ENCODE data around the gene NTNG2. TPM values are rescaled to one million over a fixed set of nuclear protein-coding genes. Genes with fewer than 3 reads are reported as not detected.

Gene NTNG2
- total and polyA plus RNA-seq, 10 of the 15 experiments (the other 5 are each of a cell fraction or from before 2014, with no cell fraction given): 0.37 to 0.79 (median 0.45) TPM; not detected in 6

DNA sequence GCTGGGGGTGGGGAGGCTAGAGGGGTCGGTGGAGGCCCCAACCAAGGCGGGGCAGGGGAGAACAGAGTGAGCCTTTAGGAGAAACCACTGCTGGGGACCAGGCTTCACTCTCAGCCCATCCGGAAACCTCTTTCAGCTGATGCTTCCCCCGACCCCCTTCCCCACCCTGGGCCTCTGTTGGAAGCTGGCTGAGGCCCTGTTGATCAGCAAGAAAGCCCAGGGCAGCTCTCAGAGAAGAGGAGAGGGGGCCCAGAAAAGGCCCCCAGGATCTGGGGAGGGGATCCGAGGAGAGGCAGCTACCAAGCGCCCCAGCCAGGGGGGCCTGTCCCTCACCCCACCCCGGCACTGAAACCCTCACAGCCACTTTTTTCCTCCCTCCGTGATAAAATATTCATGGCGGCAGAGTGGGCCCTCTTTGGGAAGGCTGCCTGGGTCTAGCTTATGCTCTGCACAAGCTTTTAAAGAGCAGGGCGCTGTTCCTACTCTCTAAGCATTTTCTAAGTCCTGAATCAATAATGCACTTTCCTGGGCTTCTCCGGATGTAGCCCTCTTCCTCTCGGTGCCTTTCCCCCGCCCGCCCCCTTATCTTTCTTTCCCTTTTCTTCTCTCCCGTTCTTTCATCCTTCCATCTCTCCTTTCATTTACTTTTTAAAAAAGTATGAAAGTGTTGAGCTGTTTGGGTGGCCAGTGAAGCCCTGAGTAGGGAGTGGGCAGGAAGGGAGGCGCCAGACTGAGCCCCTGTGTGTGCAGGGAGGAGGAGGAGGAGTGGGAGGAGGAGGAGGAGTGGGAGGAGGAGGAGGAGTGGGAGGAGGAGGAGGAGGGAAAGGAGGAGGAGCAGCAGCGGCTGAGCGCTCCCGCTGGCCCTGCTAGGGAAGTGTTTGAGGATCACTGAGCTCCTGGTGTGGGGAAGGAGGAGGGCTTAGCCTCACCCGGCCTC lies 23.5 kb downstream of the NTNG2 start:
- FAIRE-seq: no peak
- Histone ChIP-seq H2AFZ (ENCODE audit: control insufficient read depth, low read depth, low read length) (no peak overlapping the region), H3K79me2 (ENCODE audit: control insufficient read depth, insufficient read depth, low read length) (no peaks in the 10 kb centered on the region), H3K9me3 (replicated peaks; ENCODE audit: control insufficient read depth, insufficient read depth, low read length) (no peaks in the 10 kb centered on the region), H3K4me3 (no peak overlapping the region), H4K20me1 (ENCODE audit: control insufficient read depth, insufficient read depth) (no peaks in the 10 kb centered on the region), H3K4me2 (ENCODE audit: control insufficient read depth, insufficient read depth) (no peak overlapping the region), H3K36me3 (ENCODE audit: control insufficient read depth in 2 of 2, insufficient read depth in 2 of 2, low read length in 1 of 2) (no peaks in the 10 kb centered on the region), H3K4me1 (ENCODE audit: control insufficient read depth, insufficient read depth, low read length) (peaks cover 4% of the 10 kb centered on the region), H3K27ac (ENCODE audit: control insufficient read depth, insufficient read depth) (no peak overlapping the region), H3K27me3 (replicated peaks in 1 of 2; ENCODE audit: control insufficient read depth in 2 of 2, insufficient read depth in 2 of 2, low read length in 1 of 2) (no peaks in the 10 kb centered on the region; a peak in 1 of 4 replicates), H3K9ac (ENCODE audit: control insufficient read depth, insufficient read depth, low read length) (no peak overlapping the region)
- TF ChIP-seq GATAD2B (conservative IDR thresholded peaks at IDR 0.05; ENCODE audit: low read depth): no peak
- TF ChIP-seq TBL1XR1 (IDR thresholded peaks at IDR 0.05; ENCODE audit: low read depth, low read length): no peak
- TF ChIP-seq POLR2A (IDR thresholded peaks at IDR 0.05; ENCODE audit: low read depth, low read length): no peak
- TF ChIP-seq MTA2 (IDR thresholded peaks at IDR 0.05; ENCODE audit: low read depth): no peak
- no peak for TF ChIP-seq LARP7 (IDR thresholded peaks at IDR 0.05)
- no peak for TF ChIP-seq TCF7 (IDR thresholded peaks at IDR 0.05; ENCODE audit: borderline replicate concordance)
- TF ChIP-seq, protein P1, sequence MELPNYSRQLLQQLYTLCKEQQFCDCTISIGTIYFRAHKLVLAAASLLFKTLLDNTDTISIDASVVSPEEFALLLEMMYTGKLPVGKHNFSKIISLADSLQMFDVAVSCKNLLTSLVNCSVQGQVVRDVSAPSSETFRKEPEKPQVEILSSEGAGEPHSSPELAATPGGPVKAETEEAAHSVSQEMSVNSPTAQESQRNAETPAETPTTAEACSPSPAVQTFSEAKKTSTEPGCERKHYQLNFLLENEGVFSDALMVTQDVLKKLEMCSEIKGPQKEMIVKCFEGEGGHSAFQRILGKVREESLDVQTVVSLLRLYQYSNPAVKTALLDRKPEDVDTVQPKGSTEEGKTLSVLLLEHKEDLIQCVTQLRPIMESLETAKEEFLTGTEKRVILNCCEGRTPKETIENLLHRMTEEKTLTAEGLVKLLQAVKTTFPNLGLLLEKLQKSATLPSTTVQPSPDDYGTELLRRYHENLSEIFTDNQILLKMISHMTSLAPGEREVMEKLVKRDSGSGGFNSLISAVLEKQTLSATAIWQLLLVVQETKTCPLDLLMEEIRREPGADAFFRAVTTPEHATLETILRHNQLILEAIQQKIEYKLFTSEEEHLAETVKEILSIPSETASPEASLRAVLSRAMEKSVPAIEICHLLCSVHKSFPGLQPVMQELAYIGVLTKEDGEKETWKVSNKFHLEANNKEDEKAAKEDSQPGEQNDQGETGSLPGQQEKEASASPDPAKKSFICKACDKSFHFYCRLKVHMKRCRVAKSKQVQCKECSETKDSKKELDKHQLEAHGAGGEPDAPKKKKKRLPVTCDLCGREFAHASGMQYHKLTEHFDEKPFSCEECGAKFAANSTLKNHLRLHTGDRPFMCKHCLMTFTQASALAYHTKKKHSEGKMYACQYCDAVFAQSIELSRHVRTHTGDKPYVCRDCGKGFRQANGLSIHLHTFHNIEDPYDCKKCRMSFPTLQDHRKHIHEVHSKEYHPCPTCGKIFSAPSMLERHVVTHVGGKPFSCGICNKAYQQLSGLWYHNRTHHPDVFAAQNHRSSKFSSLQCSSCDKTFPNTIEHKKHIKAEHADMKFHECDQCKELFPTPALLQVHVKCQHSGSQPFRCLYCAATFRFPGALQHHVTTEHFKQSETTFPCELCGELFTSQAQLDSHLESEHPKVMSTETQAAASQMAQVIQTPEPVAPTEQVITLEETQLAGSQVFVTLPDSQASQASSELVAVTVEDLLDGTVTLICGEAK (IDR thresholded peaks at IDR 0.05; ENCODE audit: borderline replicate concordance): no peak
- no peak for TF ChIP-seq KAT2A (conservative IDR thresholded peaks at IDR 0.05; ENCODE audit: control insufficient read depth, low read depth, low read length)
- no peak for TF ChIP-seq YBX1 (IDR thresholded peaks at IDR 0.05)
- TF ChIP-seq ZNF217 (IDR thresholded peaks at IDR 0.05): no peak
- TF ChIP-seq SMARCA5 (IDR thresholded peaks at IDR 0.05): no peak
- ChIA-PET POLR2A (interaction anchor here (0.6 kb wide), 1 partner anchor 350 kb away, joined by 3 read pairs; no protein-coding TSS in a partner anchor), RAD21 (ENCODE audit: unreplicated experiment) (interaction anchor here (0.7 kb wide), 2 partner anchors 52 to 484 kb away, joined by 3 to 4 read pairs; no protein-coding TSS in a partner anchor), CTCF (interaction anchor here (1.2 to 1.9 kb wide), 3 partner anchors 13 to 51 kb away, joined by 3 to 8 read pairs (median 4); no protein-coding TSS in a partner anchor), SMC1A (ENCODE audit: uncharacterized antibody, unreplicated experiment) (no interaction called here)
- intact Hi-C loops (cut with micrococcal nuclease; ENCODE audit: unreplicated experiment) (no loop called here), in situ Hi-C loops (cut with MboI) (no loop called here)
- ATAC-seq: no peak
- no peak for DNase-seq (ENCODE audit: low read depth, low spot score)
- BruUV-seq (replicated peaks): no TSS peak
- WGBS (ENCODE audit: insufficient coverage, insufficient replicate concordance, low lambda C conversion rate, missing lambda C conversion rate): 30% methylated on average over 14 of the region's 20 CpGs
